ENCODE results near the gene ABHD13.

The ABHD13 gene

DNA sequence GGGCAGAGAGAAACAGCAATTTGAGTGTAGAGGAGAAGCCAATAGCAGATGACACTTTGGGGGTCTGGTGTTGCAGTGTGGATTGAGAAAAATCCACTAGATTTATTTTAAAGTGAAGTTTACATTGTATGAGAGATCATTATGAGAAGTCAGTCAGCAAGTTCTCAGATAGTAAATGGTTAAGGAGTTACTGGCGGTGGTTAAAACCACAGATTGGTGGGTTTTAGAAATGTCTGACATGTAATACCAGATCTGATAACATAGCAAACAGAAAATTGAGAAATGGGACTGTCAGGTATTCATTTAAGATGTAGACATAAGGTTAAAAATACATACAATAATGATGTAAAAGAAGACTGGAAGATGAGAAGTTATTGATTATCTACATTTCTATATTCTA is 7.2 kb downstream of the ABHD13 start:
- TF ChIP-seq TAF1 (IDR thresholded peaks at IDR 0.05; ENCODE audit: borderline replicate concordance, insufficient read depth, low read length) (no peak), POLR2AphosphoS5 (IDR thresholded peaks at IDR 0.05; ENCODE audit: low read depth, low read length) (no peak), SIN3A (IDR thresholded peaks at IDR 0.05; ENCODE audit: borderline replicate concordance, insufficient read depth, low read length) (no peak), FOXP2 (optimal IDR thresholded peaks at IDR 0.05; ENCODE audit: borderline replicate concordance, extremely low read depth, extremely low read length, insufficient read depth) (no peak)
- TF ChIP-seq, protein P1, sequence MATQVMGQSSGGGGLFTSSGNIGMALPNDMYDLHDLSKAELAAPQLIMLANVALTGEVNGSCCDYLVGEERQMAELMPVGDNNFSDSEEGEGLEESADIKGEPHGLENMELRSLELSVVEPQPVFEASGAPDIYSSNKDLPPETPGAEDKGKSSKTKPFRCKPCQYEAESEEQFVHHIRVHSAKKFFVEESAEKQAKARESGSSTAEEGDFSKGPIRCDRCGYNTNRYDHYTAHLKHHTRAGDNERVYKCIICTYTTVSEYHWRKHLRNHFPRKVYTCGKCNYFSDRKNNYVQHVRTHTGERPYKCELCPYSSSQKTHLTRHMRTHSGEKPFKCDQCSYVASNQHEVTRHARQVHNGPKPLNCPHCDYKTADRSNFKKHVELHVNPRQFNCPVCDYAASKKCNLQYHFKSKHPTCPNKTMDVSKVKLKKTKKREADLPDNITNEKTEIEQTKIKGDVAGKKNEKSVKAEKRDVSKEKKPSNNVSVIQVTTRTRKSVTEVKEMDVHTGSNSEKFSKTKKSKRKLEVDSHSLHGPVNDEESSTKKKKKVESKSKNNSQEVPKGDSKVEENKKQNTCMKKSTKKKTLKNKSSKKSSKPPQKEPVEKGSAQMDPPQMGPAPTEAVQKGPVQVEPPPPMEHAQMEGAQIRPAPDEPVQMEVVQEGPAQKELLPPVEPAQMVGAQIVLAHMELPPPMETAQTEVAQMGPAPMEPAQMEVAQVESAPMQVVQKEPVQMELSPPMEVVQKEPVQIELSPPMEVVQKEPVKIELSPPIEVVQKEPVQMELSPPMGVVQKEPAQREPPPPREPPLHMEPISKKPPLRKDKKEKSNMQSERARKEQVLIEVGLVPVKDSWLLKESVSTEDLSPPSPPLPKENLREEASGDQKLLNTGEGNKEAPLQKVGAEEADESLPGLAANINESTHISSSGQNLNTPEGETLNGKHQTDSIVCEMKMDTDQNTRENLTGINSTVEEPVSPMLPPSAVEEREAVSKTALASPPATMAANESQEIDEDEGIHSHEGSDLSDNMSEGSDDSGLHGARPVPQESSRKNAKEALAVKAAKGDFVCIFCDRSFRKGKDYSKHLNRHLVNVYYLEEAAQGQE (IDR thresholded peaks at IDR 0.05; ENCODE audit: insufficient read depth in 1 of 2, low read depth in 2 of 2, low read length in 2 of 2), result no peak

DNA sequence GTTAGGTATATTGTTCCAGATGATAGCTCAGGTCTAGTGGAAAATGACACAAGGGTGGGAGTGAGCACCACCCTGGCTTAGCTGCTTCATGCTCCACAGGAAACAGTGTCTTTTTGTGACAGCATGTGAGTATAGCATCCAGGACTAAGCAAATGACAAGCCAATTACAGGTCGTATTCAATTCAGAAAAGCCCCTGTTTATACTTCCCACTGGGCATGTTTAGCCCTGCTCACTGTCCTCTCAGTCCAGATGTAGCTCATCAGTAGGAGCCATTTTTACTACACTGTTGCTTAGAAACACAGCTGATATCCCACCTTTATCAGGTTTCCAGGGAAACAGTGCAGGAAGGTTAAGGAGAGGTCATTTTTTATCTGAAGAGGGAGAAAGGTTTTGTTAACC is 8.0 kb downstream of the ABHD13 start:
- TF ChIP-seq, protein P1 (IDR thresholded peaks at IDR 0.05; ENCODE audit: insufficient read depth in 1 of 2, low read depth in 2 of 2, low read length in 2 of 2), result no peak
- no peak for TF ChIP-seq POLR2AphosphoS5 (IDR thresholded peaks at IDR 0.05; ENCODE audit: low read depth, low read length)
- TF ChIP-seq FOXP2 (optimal IDR thresholded peaks at IDR 0.05; ENCODE audit: borderline replicate concordance, extremely low read depth, extremely low read length, insufficient read depth), result no peak
- TF ChIP-seq SIN3A (IDR thresholded peaks at IDR 0.05; ENCODE audit: borderline replicate concordance, insufficient read depth, low read length), result no peak
- TF ChIP-seq TAF1 (IDR thresholded peaks at IDR 0.05; ENCODE audit: borderline replicate concordance, insufficient read depth, low read length), result no peak

GRCh38 chr13:108227651-108228272 is 9.6 kb downstream of the ABHD13 start:
- no peak for TF ChIP-seq POLR2AphosphoS5 (IDR thresholded peaks at IDR 0.05; ENCODE audit: low read depth, low read length)
- TF ChIP-seq, protein P1 (IDR thresholded peaks at IDR 0.05; ENCODE audit: insufficient read depth in 1 of 2, low read depth in 2 of 2, low read length in 2 of 2), result no peak
- TF ChIP-seq SIN3A (IDR thresholded peaks at IDR 0.05; ENCODE audit: borderline replicate concordance, insufficient read depth, low read length), result no peak
- TF ChIP-seq TAF1 (IDR thresholded peaks at IDR 0.05; ENCODE audit: borderline replicate concordance, insufficient read depth, low read length), result no peak
- TF ChIP-seq FOXP2 (optimal IDR thresholded peaks at IDR 0.05; ENCODE audit: borderline replicate concordance, extremely low read depth, extremely low read length, insufficient read depth), result no peak

- TF ChIP-seq FOXP2 (optimal IDR thresholded peaks at IDR 0.05; ENCODE audit: borderline replicate concordance, extremely low read depth, extremely low read length, insufficient read depth) (no peak), SIN3A (IDR thresholded peaks at IDR 0.05; ENCODE audit: borderline replicate concordance, insufficient read depth, low read length) (no peak), TAF1 (IDR thresholded peaks at IDR 0.05; ENCODE audit: borderline replicate concordance, insufficient read depth, low read length) (no peak), POLR2AphosphoS5 (IDR thresholded peaks at IDR 0.05; ENCODE audit: low read depth, low read length) (no peak)
- TF ChIP-seq, protein P1 (IDR thresholded peaks at IDR 0.05; ENCODE audit: insufficient read depth in 1 of 2, low read depth in 2 of 2, low read length in 2 of 2), result no peak
These were observed 12.2 kb downstream of the ABHD13 start for GRCh38 chr13:108230377-108230776.
